Stimulated activated CD4-positive, alpha-beta T cell treated with anti-CD3 and anti-CD28 coated beads, Interleukin-15, amount 100 ng/mL, for 24 hours (primary cell): ENCODE results near the gene PPM1M.
A peak's percentile ranks its signal among the peaks of the same experiment; 100 is the strongest.
"Not testable (repeated sequence)": the region's sequence is repeated elsewhere in the genome, so short reads cannot be mapped to it uniquely, and the experiment has no call there.

ENCODE experiments used
- DNase-seq: peaks from one replicate; pipeline ENCODE4 v3.0.0-alpha.2; 2020

PPM1M gene

GRCh38 chr3:52279596-52279995, 34.0 kb downstream of the PPM1M start:
- no peak for DNase-seq

- DNase-seq: no peak
Measured at GRCh38 chr3:52280050-52280461, 34.5 kb downstream of the PPM1M start.

- DNase-seq: peak; percentile 31
Measured at GRCh38 chr3:52281981-52282801, 36.6 kb downstream of the PPM1M start.

DNA sequence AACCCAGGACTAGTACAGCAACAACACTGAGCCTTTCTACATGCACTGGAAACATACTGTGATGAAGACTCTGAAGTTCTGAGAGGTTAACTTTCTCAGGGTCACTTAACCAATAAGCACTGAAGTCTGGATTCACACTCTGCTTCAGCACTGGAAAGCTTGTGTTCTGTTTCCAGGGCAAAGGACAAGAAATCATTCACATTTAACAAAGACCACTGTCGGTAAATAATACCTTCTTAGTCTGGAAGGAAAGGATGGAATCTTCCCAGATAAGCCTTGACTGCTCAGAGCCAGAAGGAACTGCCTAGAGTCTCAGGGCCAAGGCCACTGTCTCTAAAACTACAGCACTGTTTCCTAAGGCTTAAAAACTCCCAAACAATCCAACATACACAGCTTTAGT, 37.7 kb downstream of the PPM1M start:
- no peak for DNase-seq

- DNase-seq: not testable (repeated sequence)
Measured at GRCh38 chr3:52284051-52284450, 38.5 kb downstream of the PPM1M start.

GRCh38 chr3:52286777-52287110, 41.2 kb downstream of the PPM1M start:
- DNase-seq: no peak

DNA sequence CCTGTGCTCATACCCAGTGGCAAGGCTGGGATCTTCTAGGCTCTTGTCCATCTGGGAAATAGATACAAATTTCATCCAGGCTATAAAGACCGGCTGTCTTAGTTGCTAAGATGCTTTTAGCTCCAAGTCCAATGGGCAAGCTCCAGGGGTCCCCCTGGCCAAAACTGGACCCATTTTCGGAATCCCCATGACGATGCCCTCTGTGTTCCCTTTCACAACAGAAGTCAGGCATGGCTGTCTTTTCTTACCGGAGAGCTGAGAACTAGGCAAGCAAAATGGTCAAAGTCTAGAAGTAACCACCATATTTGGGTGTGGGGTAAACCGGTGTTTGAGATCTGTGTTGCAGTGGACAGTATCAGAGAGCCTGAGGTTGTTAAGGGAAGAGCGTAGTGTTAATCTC, 43.1 kb downstream of the PPM1M start:
- DNase-seq: no peak

- no peak for DNase-seq
Measured at GRCh38 chr3:52289338-52289746, 43.8 kb downstream of the PPM1M start.

DNA sequence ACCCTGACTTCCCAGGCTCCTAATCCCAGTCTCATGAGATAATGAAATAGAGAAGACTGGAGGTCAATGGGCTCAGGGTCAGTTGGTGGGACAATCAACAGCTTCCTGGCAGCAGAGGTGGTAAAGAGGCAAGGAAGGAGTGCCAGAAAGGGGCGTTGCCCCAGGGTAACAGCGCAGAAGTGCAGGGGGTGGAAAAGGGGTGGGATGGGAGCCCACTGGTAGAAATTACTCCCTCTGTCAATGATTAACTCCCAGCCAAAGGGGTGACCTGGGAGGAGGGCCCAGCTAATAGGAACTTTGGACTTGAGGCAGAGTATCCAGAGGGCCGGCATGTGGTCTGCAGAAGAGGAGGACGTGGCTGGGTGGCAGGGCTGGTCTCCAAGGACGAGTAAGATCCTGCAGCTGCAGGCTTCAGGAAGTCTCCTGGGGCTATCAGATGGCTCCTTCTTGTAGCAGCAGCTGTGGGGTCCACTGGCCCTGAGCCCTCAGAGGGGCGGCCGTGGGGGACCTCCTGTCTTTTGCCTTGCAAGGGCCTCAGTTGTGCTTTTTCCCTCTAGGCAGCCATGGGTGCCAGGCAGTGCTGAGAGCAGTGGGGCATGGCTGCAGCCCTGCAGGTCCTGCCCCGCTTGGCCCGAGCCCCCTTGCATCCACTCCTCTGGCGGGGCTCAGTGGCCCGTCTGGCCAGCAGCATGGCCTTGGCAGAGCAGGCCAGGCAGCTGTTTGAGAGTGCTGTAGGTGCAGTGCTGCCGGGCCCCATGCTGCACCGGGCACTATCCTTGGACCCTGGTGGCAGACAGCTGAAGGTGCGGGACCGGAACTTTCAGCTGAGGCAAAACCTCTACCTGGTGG, 44.4 kb downstream of the PPM1M start:
- no peak for DNase-seq

- DNase-seq: no peak
Measured at GRCh38 chr3:52290596-52291507, 45.3 kb downstream of the PPM1M start.

DNA sequence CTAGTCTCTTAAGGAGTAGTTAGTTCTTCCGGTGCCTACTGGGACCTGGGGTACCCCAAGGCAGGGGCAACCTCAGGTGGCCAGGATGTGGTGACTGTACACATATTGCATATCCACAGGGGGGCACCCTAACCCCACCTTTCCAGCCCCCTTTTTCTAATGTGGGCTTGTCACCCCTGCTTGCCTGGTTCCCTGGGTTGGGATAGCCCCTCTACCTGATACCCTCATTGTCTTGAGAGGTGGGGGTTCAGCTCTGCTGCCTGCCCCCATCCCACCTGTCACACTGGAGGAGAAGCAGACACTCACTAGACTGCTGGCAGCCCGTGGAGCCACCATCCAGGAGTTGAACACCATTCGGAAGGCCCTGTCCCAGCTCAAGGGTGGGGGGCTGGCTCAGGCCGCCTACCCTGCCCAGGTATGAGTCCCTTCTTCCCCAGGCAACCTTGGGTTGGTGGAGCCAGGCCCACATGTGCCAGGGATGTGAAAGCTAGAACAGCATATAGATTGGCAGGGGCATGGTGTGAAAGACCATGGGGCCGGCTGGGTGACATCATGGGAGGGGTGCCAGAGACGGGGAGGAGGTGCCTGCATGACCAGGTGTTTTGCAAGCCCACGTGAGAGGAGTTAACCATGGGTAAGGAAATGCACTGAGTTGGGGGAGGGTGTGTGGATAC, 46.1 kb downstream of the PPM1M start:
- DNase-seq: peak; percentile 47

DNA sequence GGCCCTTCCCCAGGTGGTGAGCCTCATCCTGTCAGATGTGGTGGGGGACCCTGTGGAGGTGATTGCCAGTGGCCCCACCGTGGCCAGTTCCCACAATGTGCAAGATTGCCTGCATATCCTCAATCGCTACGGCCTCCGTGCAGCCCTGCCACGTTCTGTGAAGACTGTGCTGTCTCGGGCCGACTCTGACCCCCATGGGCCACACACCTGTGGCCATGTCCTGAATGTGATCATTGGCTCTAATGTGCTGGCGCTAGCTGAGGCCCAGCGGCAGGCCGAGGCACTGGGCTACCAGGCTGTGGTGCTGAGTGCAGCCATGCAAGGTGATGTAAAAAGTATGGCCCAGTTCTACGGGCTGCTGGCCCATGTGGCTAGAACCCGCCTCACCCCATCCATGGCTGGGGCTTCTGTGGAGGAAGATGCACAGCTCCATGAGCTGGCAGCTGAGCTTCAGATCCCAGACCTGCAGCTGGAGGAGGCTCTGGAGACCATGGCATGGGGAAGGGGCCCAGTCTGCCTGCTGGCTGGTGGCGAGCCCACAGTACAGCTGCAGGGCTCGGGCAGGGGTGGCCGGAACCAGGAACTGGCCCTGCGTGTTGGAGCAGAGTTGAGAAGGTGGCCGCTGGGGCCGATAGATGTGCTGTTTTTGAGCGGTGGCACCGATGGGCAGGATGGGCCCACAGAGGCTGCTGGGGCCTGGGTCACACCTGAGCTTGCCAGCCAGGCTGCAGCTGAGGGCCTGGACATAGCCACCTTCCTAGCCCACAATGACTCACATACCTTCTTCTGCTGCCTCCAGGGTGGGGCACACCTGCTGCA, 46.9 kb downstream of the PPM1M start:
- DNase-seq: no peak

- no peak for DNase-seq
Measured at GRCh38 chr3:52293491-52294319, 48.1 kb downstream of the PPM1M start.

DNA sequence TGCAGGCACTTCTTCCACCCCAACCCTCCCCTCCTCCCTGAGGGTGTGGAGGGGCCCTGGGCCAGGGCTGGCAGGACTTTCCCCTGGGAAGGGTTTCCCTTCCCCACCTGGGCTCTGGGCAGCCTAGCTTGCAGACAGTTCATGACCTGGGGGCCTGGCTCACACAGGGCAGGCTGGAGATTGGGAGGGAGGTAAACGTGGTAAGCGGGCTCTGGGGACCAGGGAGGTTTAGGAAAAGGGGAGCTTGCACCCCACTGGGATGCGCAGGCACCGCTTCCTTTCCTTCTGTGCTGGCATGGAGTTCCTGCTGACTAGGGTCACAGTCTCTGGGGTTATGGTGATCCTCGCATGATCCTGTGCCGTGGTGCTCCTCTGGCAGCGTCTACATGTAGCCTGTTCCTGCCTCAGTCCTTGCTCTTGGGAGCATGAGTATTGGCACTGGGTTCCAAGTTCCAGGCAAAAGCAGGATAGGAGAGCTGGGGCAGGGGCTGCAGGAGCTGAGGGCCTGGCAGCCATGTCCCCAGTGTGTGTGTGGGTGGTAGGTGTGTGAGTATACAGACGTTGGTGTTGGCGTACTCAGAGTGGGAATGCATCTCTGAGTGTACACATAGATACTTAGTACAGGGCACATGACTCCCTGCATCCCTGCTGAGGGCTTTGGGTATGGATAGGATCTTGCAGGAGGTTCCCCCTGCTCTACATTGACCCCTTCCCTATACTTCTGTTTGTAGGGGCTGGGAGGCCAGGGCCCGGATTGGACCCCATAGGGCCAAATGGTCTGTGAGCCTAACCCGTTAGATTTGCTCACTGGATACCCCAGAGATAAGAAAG, 49.0 kb downstream of the PPM1M start:
- DNase-seq: no peak

GRCh38 chr3:52295671-52296208, 50.2 kb downstream of the PPM1M start:
- DNase-seq: no peak

GRCh38 chr3:52297242-52298148, 51.9 kb downstream of the PPM1M start:
- DNase-seq: no peak

DNA sequence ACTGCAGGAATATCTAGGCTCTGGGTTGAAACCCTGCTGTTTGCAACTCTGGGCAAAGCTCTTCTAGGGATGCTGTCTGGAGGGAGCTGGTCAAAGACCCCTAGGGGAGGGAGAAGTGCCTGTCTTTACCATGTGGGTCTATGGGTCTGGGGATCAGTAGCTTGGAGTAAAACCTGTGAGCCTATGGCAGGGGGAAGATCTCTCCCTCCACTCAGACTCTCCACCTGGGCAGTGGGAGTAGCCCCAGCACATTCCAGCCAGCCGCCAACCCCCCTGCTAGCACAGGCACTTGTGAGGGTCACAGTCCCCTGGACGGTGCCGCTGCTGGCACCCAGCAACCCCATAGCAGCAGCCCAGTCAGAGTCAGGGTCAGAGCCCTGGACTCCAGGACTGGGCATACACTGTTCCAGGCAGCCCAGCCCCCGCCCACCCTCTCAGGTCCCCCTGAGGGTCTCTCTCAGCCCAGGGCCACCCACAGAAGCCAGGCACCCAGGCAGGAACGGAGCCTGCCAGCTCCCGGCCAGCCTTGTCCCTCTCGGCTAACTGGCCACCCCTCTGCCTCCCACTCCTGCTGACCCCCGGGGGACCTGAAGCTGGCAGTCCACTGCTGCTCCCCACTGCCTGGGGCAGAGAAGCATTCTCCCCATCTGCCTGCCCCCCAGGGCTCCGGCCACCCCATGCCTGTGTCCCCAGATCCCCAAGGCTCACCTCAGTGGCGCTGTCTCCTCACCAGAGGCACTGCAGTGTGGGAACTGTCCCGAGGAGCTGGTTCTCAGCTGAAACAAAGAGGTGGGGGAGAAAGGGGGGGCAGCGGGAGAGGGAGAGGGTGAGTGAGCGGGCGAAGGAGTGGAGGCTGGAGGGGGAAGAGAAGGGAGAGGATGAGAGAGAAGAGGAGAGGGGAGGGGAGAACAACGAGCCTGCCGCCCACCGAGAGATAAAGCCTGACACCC, 52.9 kb downstream of the PPM1M start:
- no peak for DNase-seq
